GM20000 (cell line): ENCODE measurements around the gene ANKAR.
"Not testable (repeated sequence)": the region's sequence is repeated elsewhere in the genome, so short reads cannot be mapped to it uniquely, and the experiment has no call there.

ENCODE experiments used
- DNase-seq: peaks from one replicate; pipeline ENCODE4 v3.0.0; 2012; ENCODE audit warnings: low spot score
- CTCF ChIP-seq: IDR thresholded peaks from 2 replicates; pipeline ENCODE4 v1.5.1; 2012; ENCODE audit warnings: mild to moderate bottlenecking, control low read depth; ENCODE audit errors: extremely low read depth, missing control alignments

Gene ANKAR

GRCh38 chr2:189659734-189660133 is 14.7 kb upstream of the ANKAR start:
- DNase-seq = no peak
- no peak for TF ChIP-seq CTCF

DNA sequence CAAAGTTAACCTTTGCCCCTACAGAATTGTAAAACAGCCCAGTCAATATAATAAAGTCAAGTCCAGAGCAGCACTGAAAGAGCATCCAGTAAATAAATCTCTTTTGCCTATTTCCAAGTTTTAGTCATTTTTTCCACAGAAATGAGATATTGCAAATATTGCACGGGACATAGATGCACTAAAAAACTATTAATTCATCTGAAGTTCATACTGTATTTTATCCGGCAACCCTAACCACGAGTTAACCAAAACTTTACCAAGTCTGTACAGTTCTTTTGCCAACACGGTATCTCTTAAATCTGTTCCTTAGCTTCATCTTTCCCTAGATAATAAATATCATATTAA is 13.7 kb upstream of the ANKAR start:
- no peak for TF ChIP-seq CTCF
- DNase-seq = no peak

DNA sequence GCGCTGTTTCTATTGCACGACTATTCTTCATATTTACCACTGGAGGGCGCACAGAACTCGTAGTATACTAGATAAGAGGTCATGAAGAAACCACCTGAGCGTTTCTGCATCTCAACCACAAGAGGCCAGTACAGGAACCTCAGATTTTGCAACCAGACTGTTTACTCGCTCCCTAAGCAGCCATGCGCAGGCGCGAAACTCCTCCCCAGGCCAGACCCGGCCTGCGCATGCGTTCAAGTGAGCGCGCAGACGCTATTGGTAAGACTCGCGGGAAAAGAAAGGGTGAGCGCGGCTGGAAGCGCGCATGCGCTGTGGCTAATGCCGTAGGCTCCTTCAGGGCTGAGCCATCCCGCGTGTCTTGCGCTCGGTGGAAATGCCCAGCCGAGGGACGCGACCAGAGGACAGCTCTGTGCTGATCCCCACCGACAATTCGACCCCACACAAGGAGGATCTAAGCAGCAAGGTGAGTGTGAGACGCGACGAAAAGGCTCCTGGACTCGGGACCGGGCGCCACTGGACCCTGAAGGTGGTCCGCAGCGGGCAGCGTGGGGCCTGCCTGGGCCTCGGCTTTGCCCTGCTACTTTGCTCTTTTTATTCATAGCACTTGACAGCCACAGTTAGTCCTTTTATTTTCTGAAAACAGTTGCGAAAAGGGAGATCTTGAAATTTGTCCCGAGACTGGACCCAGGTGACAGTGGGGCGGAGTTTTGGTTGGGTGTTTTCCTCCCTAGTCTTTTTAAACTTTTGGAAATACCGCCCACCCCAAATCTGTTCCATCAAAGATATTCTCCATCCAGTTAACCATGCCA is 13.1 kb upstream of the ANKAR start, which contains the start of gene ASNSD1:
ASNSD1 (plus strand) TSS at position 312 of the 809 bp plus-strand sequence. CDS start 4,674 bp downstream, outside the sequence.
- DNase-seq = peak; percentile 97
- peak; percentile 73 for TF ChIP-seq CTCF

DNA sequence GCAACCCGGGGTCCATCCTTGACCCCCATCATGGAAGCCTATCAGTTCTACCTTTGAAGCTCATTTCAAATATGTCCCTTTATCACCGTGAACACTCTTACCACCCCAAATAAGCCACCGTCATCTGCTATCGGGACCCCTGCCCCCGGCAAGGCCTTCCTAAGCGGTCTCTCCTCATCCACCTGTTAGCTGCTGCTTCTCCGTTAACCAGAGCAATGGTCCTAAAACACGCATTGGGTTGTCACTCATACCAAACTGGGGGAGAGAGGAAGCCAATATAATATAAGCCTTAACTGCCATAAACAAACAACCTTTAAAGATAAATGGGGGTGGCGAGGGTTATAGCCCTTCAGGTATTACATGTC is 12.5 kb upstream of the ANKAR start:
- DNase-seq = no peak
- TF ChIP-seq CTCF = no peak

DNA sequence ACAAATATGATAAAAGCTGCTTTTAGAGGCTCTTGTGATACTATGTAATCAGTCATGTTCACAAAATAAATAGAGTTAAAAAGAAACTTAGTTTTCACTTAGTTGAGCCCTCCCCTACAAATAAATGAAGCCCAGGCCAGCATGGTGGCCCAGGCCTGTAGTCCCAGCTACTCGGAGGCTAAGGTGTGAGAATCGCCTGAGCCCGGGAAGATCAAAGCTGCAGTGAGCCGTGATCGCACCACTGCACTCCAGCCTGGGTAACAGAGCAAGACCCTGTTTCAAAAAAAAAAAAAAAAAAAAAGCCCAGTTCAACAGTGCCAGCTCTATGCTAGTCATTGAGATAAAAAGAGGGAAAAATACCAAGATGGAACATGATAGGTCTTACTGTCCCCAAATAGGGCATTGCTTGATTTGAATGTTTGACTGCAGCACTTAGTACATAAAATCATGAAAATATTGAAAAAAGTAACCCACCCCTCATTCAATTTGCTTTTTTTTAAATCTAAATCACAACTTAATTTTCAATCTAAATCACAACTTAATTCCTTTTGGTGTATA is 11.7 kb upstream of the ANKAR start:
- no peak for TF ChIP-seq CTCF
- no peak for DNase-seq

DNA sequence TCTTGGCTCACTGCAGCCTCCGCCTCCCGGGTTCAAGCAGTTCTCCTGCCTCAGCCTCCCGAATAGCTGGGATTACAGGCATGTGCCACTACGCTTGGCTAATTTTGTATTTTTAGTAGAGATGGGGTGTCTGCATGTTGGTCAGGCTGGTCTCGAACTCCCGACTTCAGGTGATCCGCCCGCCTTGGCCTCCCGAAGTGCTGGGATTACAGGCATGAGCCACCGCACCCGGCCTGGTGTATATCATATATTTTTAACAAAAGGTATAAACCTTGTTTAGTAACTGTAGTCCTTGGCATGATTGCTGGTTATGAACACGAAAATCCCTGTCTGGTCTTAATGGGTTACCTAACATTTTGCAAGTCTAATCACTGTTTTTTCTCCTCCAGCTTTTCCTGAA is 11.2 kb upstream of the ANKAR start:
- DNase-seq = not testable (repeated sequence)

GRCh38 chr2:189669913-189670312 is 4.6 kb upstream of the ANKAR start:
- no peak for DNase-seq
- no peak for TF ChIP-seq CTCF
